Epithelial cell of esophagus (primary cell): Measurements from ENCODE around the gene NCBP3.
A peak's percentile ranks its signal among the peaks of the same experiment; 100 is the strongest.

ENCODE experiments used
- DNase-seq: peaks from one replicate; pipeline ENCODE4 v3.0.0; 2010; ENCODE audit warnings: low read depth
- H3K4me3 ChIP-seq: 2 replicates; pipeline ENCODE4 v1.5.1; 2011; ENCODE audit warnings: mild to moderate bottlenecking, low read length, control low read depth
- CTCF ChIP-seq: IDR thresholded peaks from 2 replicates; pipeline ENCODE4 v1.5.1; 2011; ENCODE audit warnings: low read depth, mild to moderate bottlenecking, low read length, control low read depth, inconsistent platforms; ENCODE audit not compliant: insufficient read depth; ENCODE audit errors: missing control alignments

The NCBP3 gene

GRCh38 chr17:3755335-3756030, 90.6 kb downstream of the NCBP3 start:
- DNase-seq: peak; percentile 17
- H3K4me3 ChIP-seq: peak overlapping the region; percentile 63
- no peak for TF ChIP-seq CTCF

GRCh38 chr17:3754458-3755334, 91.3 kb downstream of the NCBP3 start:
- no peak for TF ChIP-seq CTCF
- DNase-seq: peak; percentile 99
- peak overlapping the region; percentile 63 for H3K4me3 ChIP-seq

GRCh38 chr17:3754066-3754457, 92.0 kb downstream of the NCBP3 start:
- no peak for DNase-seq
- no peak overlapping the region for H3K4me3 ChIP-seq
- no peak for TF ChIP-seq CTCF

- TF ChIP-seq CTCF: no peak
- no peak overlapping the region for H3K4me3 ChIP-seq
- DNase-seq: no peak
Observed at GRCh38 chr17:3753624-3754023, 92.4 kb downstream of the NCBP3 start.
